ENCODE measurements around the gene CYTH3. TPM values are rescaled to one million over a fixed set of nuclear protein-coding genes. Genes with fewer than 3 reads are reported as not detected.

Gene CYTH3
- polyA plus RNA-seq, 2 donors, result 5.7 to 7.2 TPM

- Histone ChIP-seq H3K27ac (ENCODE audit: low read depth in 2 of 2, low read length in 1 of 2) (no peak overlapping the region), H3K9me3 (ENCODE audit: control insufficient read depth in 2 of 2, insufficient read depth in 1 of 2, low read depth in 1 of 2, low read length in 1 of 2) (no peaks in the 10 kb centered on the region), H3K36me3 (ENCODE audit: control insufficient read depth in 2 of 2, insufficient read depth in 2 of 2, low read length in 1 of 2) (peaks cover 8 to 10% of the 10 kb centered on the region in 2 donors), H3K27me3 (ENCODE audit: control insufficient read depth in 1 of 2, insufficient read depth in 2 of 2, low read length in 2 of 2) (no peaks in the 10 kb centered on the region), H3K4me3 (ENCODE audit: low read depth in 1 of 2, low read length in 2 of 2) (no peak overlapping the region), H3K4me1 (ENCODE audit: control insufficient read depth in 2 of 2, insufficient read depth in 2 of 2, low read length in 1 of 2) (no peaks in the 10 kb centered on the region)
- WGBS, 2 donors, result 95 to 96% methylated on average over 2 of the region's 2 CpGs
Measured at GRCh38 chr7:6136475-6136874, 135.9 kb downstream of the CYTH3 start.

DNA sequence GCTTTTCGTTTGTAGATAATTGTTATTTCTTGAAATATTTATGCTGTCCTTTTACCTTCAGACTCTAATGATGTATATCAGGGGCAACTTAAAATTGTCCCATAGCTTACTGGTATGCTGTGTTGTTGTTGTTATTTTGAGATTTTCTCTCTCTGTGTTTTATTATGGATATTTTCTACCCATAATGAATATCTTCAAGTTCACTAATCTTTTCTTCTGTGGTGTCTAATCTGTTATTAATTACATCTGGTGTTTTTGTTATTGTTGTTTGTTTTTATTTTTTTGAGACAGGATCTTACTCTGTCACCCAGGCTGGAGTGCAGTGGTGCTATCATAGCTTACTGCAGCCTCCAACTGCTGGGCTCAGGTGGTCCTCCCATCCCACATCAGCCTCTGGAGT, 139.2 kb downstream of the CYTH3 start:
- H3K4me1 ChIP-seq (ENCODE audit: control insufficient read depth in 2 of 2, insufficient read depth in 2 of 2, low read length in 1 of 2), result peaks cover 0 to 6% of the 10 kb centered on the region in 2 donors
- H3K9me3 ChIP-seq (ENCODE audit: control insufficient read depth in 2 of 2, insufficient read depth in 1 of 2, low read depth in 1 of 2, low read length in 1 of 2), result no peaks in the 10 kb centered on the region
- H3K36me3 ChIP-seq (ENCODE audit: control insufficient read depth in 2 of 2, insufficient read depth in 2 of 2, low read length in 1 of 2), result peaks cover 5 to 6% of the 10 kb centered on the region in 2 donors
- H3K27me3 ChIP-seq (ENCODE audit: control insufficient read depth in 1 of 2, insufficient read depth in 2 of 2, low read length in 2 of 2), result no peaks in the 10 kb centered on the region
- no peak overlapping the region for H3K27ac ChIP-seq (ENCODE audit: low read depth in 2 of 2, low read length in 1 of 2)
- 95 to 96% methylated on average over 1 of the region's 1 CpG for WGBS, 2 donors
- H3K4me3 ChIP-seq (ENCODE audit: low read depth in 1 of 2, low read length in 2 of 2), result no peak overlapping the region

GRCh38 chr7:6130007-6130587, 142.3 kb downstream of the CYTH3 start:
- H3K36me3 ChIP-seq (ENCODE audit: control insufficient read depth in 2 of 2, insufficient read depth in 2 of 2, low read length in 1 of 2), result peaks cover 5 to 6% of the 10 kb centered on the region in 2 donors
- H3K4me3 ChIP-seq (ENCODE audit: low read depth in 1 of 2, low read length in 2 of 2), result no peak overlapping the region
- no peaks in the 10 kb centered on the region for H3K27me3 ChIP-seq (ENCODE audit: control insufficient read depth in 1 of 2, insufficient read depth in 2 of 2, low read length in 2 of 2)
- H3K9me3 ChIP-seq (ENCODE audit: control insufficient read depth in 2 of 2, insufficient read depth in 1 of 2, low read depth in 1 of 2, low read length in 1 of 2), result no peaks in the 10 kb centered on the region
- no peak overlapping the region for H3K27ac ChIP-seq (ENCODE audit: low read depth in 2 of 2, low read length in 1 of 2)
- H3K4me1 ChIP-seq (ENCODE audit: control insufficient read depth in 2 of 2, insufficient read depth in 2 of 2, low read length in 1 of 2), result peaks cover 0 to 6% of the 10 kb centered on the region in 2 donors
- 88 to 91% methylated on average over 10 of the region's 10 CpGs for WGBS, 2 donors

DNA sequence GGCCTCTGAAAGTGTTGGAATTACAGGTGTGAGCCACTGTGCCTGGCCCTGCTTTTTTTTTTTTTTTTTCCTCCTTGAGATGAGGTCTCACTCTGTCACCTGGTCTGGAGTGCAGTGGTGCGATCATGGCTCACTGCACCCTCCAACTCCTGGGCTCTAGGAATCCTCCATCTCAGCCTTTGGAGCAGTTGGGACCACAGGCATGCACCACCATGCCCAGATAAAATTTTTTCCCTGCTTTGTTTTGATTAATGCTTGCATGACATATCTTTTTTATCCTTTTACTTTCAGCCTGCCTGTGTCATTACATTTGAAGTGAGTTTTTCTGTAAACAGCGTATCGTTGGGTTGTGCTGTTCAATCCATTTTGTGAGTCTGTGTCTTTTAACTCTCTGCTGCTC, 144.2 kb downstream of the CYTH3 start:
- 89 to 93% methylated on average over 3 of the region's 3 CpGs for WGBS, 2 donors
- no peaks in the 10 kb centered on the region for H3K9me3 ChIP-seq (ENCODE audit: control insufficient read depth in 2 of 2, insufficient read depth in 1 of 2, low read depth in 1 of 2, low read length in 1 of 2)
- H3K4me1 ChIP-seq (ENCODE audit: control insufficient read depth in 2 of 2, insufficient read depth in 2 of 2, low read length in 1 of 2), result peaks cover 0 to 6% of the 10 kb centered on the region in 2 donors
- no peak overlapping the region for H3K27ac ChIP-seq (ENCODE audit: low read depth in 2 of 2, low read length in 1 of 2)
- no peak overlapping the region for H3K4me3 ChIP-seq (ENCODE audit: low read depth in 1 of 2, low read length in 2 of 2)
- peaks cover 5 to 6% of the 10 kb centered on the region in 2 donors for H3K36me3 ChIP-seq (ENCODE audit: control insufficient read depth in 2 of 2, insufficient read depth in 2 of 2, low read length in 1 of 2)
- H3K27me3 ChIP-seq (ENCODE audit: control insufficient read depth in 1 of 2, insufficient read depth in 2 of 2, low read length in 2 of 2), result no peaks in the 10 kb centered on the region

DNA sequence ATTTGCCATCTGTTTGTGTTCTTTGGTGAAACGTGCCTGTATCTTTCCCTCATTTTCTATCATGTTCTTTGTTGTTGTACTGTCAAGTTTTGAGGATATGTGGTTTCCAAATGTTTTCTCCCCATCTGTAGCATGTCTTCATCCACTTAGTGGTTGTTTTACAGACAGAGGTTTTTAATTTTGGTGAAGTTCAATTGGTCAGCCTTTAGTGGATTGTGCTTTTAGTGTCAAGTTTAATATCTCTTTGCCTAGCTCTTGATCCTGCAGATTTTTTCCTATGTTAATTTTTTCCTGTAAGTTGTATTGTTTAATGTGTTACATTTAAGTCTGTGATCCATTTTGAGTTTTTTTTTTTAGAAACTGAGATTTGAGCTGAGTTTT, 145.3 kb downstream of the CYTH3 start:
- Histone ChIP-seq H3K36me3 (ENCODE audit: control insufficient read depth in 2 of 2, insufficient read depth in 2 of 2, low read length in 1 of 2) (peaks cover 5 to 6% of the 10 kb centered on the region in 2 donors), H3K4me1 (ENCODE audit: control insufficient read depth in 2 of 2, insufficient read depth in 2 of 2, low read length in 1 of 2) (peaks cover 0 to 6% of the 10 kb centered on the region in 2 donors), H3K4me3 (ENCODE audit: low read depth in 1 of 2, low read length in 2 of 2) (no peak overlapping the region), H3K27me3 (ENCODE audit: control insufficient read depth in 1 of 2, insufficient read depth in 2 of 2, low read length in 2 of 2) (no peaks in the 10 kb centered on the region), H3K9me3 (ENCODE audit: control insufficient read depth in 2 of 2, insufficient read depth in 1 of 2, low read depth in 1 of 2, low read length in 1 of 2) (no peaks in the 10 kb centered on the region), H3K27ac (ENCODE audit: low read depth in 2 of 2, low read length in 1 of 2) (no peak overlapping the region)
- 41 to 56% methylated on average over 1 of the region's 1 CpG for WGBS, 2 donors

- no peak overlapping the region for H3K4me3 ChIP-seq (ENCODE audit: low read depth in 1 of 2, low read length in 2 of 2)
- WGBS, 2 donors, result 96 to 97% methylated on average over 8 of the region's 8 CpGs
- peaks cover 2 to 11% of the 10 kb centered on the region in 2 donors for H3K36me3 ChIP-seq (ENCODE audit: control insufficient read depth in 2 of 2, insufficient read depth in 2 of 2, low read length in 1 of 2)
- H3K9me3 ChIP-seq (ENCODE audit: control insufficient read depth in 2 of 2, insufficient read depth in 1 of 2, low read depth in 1 of 2, low read length in 1 of 2), result peaks cover 0 to 2% of the 10 kb centered on the region in 2 donors
- no peak overlapping the region for H3K27ac ChIP-seq (ENCODE audit: low read depth in 2 of 2, low read length in 1 of 2)
- H3K27me3 ChIP-seq (ENCODE audit: control insufficient read depth in 1 of 2, insufficient read depth in 2 of 2, low read length in 2 of 2), result no peaks in the 10 kb centered on the region
- H3K4me1 ChIP-seq (ENCODE audit: control insufficient read depth in 2 of 2, insufficient read depth in 2 of 2, low read length in 1 of 2), result no peaks in the 10 kb centered on the region
Measured at GRCh38 chr7:6123843-6124242, 148.6 kb downstream of the CYTH3 start.

GRCh38 chr7:6121141-6121540, 151.3 kb downstream of the CYTH3 start:
- 52 to 83% methylated on average over 2 of the region's 2 CpGs for WGBS, 2 donors
- peaks cover 3 to 8% of the 10 kb centered on the region in 2 donors for H3K36me3 ChIP-seq (ENCODE audit: control insufficient read depth in 2 of 2, insufficient read depth in 2 of 2, low read length in 1 of 2)

GRCh38 chr7:6117533-6117932, 154.9 kb downstream of the CYTH3 start:
- Histone ChIP-seq H3K27me3 (ENCODE audit: control insufficient read depth in 1 of 2, insufficient read depth in 2 of 2, low read length in 2 of 2) (no peaks in the 10 kb centered on the region), H3K36me3 (ENCODE audit: control insufficient read depth in 2 of 2, insufficient read depth in 2 of 2, low read length in 1 of 2) (peaks cover 9 to 15% of the 10 kb centered on the region in 2 donors), H3K27ac (ENCODE audit: low read depth in 2 of 2, low read length in 1 of 2) (no peak overlapping the region), H3K9me3 (ENCODE audit: control insufficient read depth in 2 of 2, insufficient read depth in 1 of 2, low read depth in 1 of 2, low read length in 1 of 2) (peaks cover 0 to 2% of the 10 kb centered on the region in 2 donors), H3K4me3 (ENCODE audit: low read depth in 1 of 2, low read length in 2 of 2) (no peak overlapping the region), H3K4me1 (ENCODE audit: control insufficient read depth in 2 of 2, insufficient read depth in 2 of 2, low read length in 1 of 2) (no peaks in the 10 kb centered on the region)
- 69 to 70% methylated on average over 2 of the region's 2 CpGs for WGBS, 2 donors

More at GRCh38 chr7:6121141-6121540, 151.3 kb downstream of the CYTH3 start:
- Histone ChIP-seq H3K4me3 (ENCODE audit: low read depth in 1 of 2, low read length in 2 of 2) (no peak overlapping the region), H3K4me1 (ENCODE audit: control insufficient read depth in 2 of 2, insufficient read depth in 2 of 2, low read length in 1 of 2) (no peaks in the 10 kb centered on the region), H3K27ac (ENCODE audit: low read depth in 2 of 2, low read length in 1 of 2) (no peak overlapping the region), H3K9me3 (ENCODE audit: control insufficient read depth in 2 of 2, insufficient read depth in 1 of 2, low read depth in 1 of 2, low read length in 1 of 2) (peaks cover 0 to 2% of the 10 kb centered on the region in 2 donors), H3K27me3 (ENCODE audit: control insufficient read depth in 1 of 2, insufficient read depth in 2 of 2, low read length in 2 of 2) (no peaks in the 10 kb centered on the region)

GRCh38 chr7:6116211-6116610, 156.2 kb downstream of the CYTH3 start:
- Histone ChIP-seq H3K27ac (ENCODE audit: low read depth in 2 of 2, low read length in 1 of 2) (no peak overlapping the region), H3K27me3 (ENCODE audit: control insufficient read depth in 1 of 2, insufficient read depth in 2 of 2, low read length in 2 of 2) (no peaks in the 10 kb centered on the region), H3K36me3 (ENCODE audit: control insufficient read depth in 2 of 2, insufficient read depth in 2 of 2, low read length in 1 of 2) (peaks cover 9 to 12% of the 10 kb centered on the region in 2 donors), H3K9me3 (ENCODE audit: control insufficient read depth in 2 of 2, insufficient read depth in 1 of 2, low read depth in 1 of 2, low read length in 1 of 2) (no peaks in the 10 kb centered on the region), H3K4me3 (ENCODE audit: low read depth in 1 of 2, low read length in 2 of 2) (no peak overlapping the region), H3K4me1 (ENCODE audit: control insufficient read depth in 2 of 2, insufficient read depth in 2 of 2, low read length in 1 of 2) (no peaks in the 10 kb centered on the region)
- 71 to 79% methylated on average over 2 of the region's 2 CpGs for WGBS, 2 donors
